ENCODE measurements around the gene AHCYL1. TPM values are rescaled to one million over a fixed set of nuclear protein-coding genes. Genes with fewer than 3 reads are reported as not detected.

Gene AHCYL1
- 19.4 and 26.5 TPM in 2 replicates for total RNA-seq (2013; cell fraction: nucleolus; rRNA removed)
- total RNA-seq (2014; rRNA removed) (28.0 and 31.7 TPM in 2 replicates), total RNA-seq (2014; rRNA removed; fragmentation: Illumina TruSeq; extraction: Trizol) (30.0 and 30.9 TPM in 2 replicates), total RNA-seq (2021) (59.9 and 64.8 TPM in 2 replicates), polyA plus RNA-seq (2011; rRNA removed) (73.5 and 73.6 TPM in 2 replicates), polyA plus RNA-seq (2014; fragmentation: Illumina TruSeq; extraction: Trizol) (60.7 and 67.6 TPM in 2 replicates), polyA plus RNA-seq (2014; fragmentation: Nextera tagmentation; extraction: Ambion mirVana) (10 to 100 TPM; 24.7 to 26.1 TPM), polyA plus RNA-seq (2014; rRNA removed) (39.2 and 43.9 TPM in 2 replicates), polyA plus RNA-seq (2016; fragmentation: Nextera tagmentation; extraction: Ambion mirVana) (10 to 100 TPM; 49.7 to 54.2 TPM), polyA minus RNA-seq (2011; rRNA and poly(A)+ RNA removed) (49.6 and 59.3 TPM in 2 replicates), Bru-seq, nascent RNA (percentile 81 among the genes with signal in this experiment), BruChase-seq, experiment 1, labeled RNA remaining after a 6-hour chase (percentile 80 among the genes with signal in this experiment), BruChase-seq, experiment 2, labeled RNA remaining after a 2-hour chase (percentile 78 among the genes with signal in this experiment)
- 28.1 TPM for polyA plus RNA-seq (2011; ENCODE audit: low read depth)
- 45.5 and 59.4 TPM in 2 replicates for polyA plus RNA-seq (2011; cell fraction: cytosol; rRNA removed)
- polyA plus RNA-seq (2011; cell fraction: nucleus; rRNA removed) = 58.0 and 62.1 TPM in 2 replicates
- 34.9 and 46.3 TPM in 2 replicates for polyA plus RNA-seq (2012)
- 17.9 and 21.8 TPM in 2 replicates for polyA minus RNA-seq (2011; cell fraction: cytosol; rRNA and poly(A)+ RNA removed)
- 13.7 and 24.5 TPM in 2 replicates for polyA minus RNA-seq (2011; cell fraction: nucleus; rRNA and poly(A)+ RNA removed)
- long read RNA-seq, experiment 1, full-length matches to known transcripts = 2 of 8 reads
- long read RNA-seq, experiment 1, partial matches to known transcripts = 3 of 8 reads
- long read RNA-seq, experiment 1, other reads (novel, unspliced or antisense) = 3 of 8 reads
- long read RNA-seq, experiment 2, full-length matches to known transcripts = 23 of 61 reads
- long read RNA-seq, experiment 2, partial matches to known transcripts = 23 of 61 reads
- long read RNA-seq, experiment 2, other reads (novel, unspliced or antisense) = 15 of 61 reads

DNA sequence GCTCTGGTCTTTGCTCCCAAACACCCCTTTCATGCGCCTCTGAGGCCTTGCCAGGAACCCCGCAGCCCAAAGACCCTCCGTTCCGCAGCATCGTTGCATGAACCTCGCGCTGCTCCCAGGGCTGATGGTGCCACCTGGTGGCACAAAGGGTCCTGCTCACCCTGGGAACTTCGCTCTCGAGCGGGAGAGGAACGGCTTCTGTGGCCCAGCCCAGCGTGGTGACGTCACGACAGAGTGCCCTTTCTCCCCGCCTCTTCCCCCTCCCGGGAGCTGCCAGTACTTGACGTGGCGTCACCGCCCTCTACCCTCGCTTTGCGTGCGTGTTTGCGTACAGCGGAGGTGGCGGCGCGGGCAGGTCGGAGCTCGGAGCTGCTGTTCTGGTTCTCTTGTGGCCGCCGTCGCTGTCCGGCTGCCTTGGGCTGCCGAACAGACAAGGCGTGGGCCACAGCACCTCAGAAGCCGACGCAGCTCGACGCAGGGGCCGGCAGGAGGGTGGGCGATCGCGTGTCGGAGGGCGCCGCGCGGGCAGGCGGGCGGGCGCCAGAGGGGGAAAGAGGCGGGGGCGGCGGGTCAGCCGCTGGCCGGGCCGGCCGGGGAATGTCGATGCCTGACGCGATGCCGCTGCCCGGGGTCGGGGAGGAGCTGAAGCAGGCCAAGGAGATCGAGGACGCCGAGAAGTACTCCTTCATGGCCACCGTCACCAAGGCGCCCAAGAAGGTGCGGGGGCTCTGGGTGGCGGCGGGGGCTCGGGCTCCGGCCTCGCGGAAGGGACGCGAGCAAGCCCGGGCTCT lies at the start of gene AHCYL1:
Gene AHCYL1, plus strand, starts transcription at position 310 of the 791 bp plus-strand sequence. Its CDS starts 288 bp downstream, at position 598.
- WGBS (ENCODE audit: insufficient coverage, insufficient replicate concordance, low lambda C conversion rate, missing lambda C conversion rate) = under 1% methylated on average over 53 of the region's 79 CpGs
- Histone ChIP-seq H3K79me2 (ENCODE audit: control insufficient read depth, insufficient read depth, low read length) (peaks cover 35% of the 10 kb centered on the region), H4K20me1 (ENCODE audit: control insufficient read depth, insufficient read depth) (no peaks in the 10 kb centered on the region; the same call in 1 of the 2 replicates), H3K9me3 (replicated peaks; ENCODE audit: control insufficient read depth, insufficient read depth, low read length) (no peaks in the 10 kb centered on the region), H3K4me2 (ENCODE audit: control insufficient read depth, insufficient read depth) (peak within 1 kb of the TSS; percentile 96), H2AFZ (ENCODE audit: control insufficient read depth, low read depth, low read length) (peak within 1 kb of the TSS; percentile 85), H3K4me1 (ENCODE audit: control insufficient read depth, insufficient read depth, low read length) (peaks cover 7% of the 10 kb centered on the region), H3K36me3 (ENCODE audit: control insufficient read depth in 2 of 2, insufficient read depth in 2 of 2, low read length in 1 of 2) (peaks cover 0 to 2% of the 10 kb centered on the region in 2 experiments; a peak in 1 of 4 replicates), H3K27me3 (replicated peaks in 1 of 2; ENCODE audit: control insufficient read depth in 2 of 2, insufficient read depth in 2 of 2, low read length in 1 of 2) (no peaks in the 10 kb centered on the region), H3K27ac (ENCODE audit: control insufficient read depth, insufficient read depth) (peak within 1 kb of the TSS; percentile 76), H3K9ac (ENCODE audit: control insufficient read depth, insufficient read depth, low read length) (peak within 1 kb of the TSS; percentile 93), H3K4me3 (peak within 1 kb of the TSS; percentile 79)
- DNase-seq (ENCODE audit: low read depth, low spot score) = peak; percentile 94
- CTCF ChIA-PET = interaction anchor here (0.6 to 16.8 kb wide), 99 partner anchors 9 to 885 kb away, joined by 3 to 759 read pairs (median 4); partner anchors contain the start of genes AMPD2, ATXN7L2, GNAI3 and GNAT2
- in situ Hi-C loops (cut with MboI) = loop anchor here (5.0 kb wide), 3 partner anchors 207 to 437 kb away; partner anchors contain the start of gene GNAI3
- ATAC-seq = peak; percentile 95
- POLR2A ChIA-PET = interaction anchor here (1.0 to 4.7 kb wide), 9 partner anchors 27 to 438 kb away, joined by 3 to 28 read pairs (median 7); partner anchors contain the start of genes GNAI3 and STRIP1
- intact Hi-C loops (cut with micrococcal nuclease; ENCODE audit: unreplicated experiment) = loop anchor here (1.0 to 5.0 kb wide), 6 partner anchors 27 to 436 kb away; partner anchors contain the start of genes CSF1, GNAI3 and GSTM4
- SMC1A ChIA-PET (ENCODE audit: uncharacterized antibody, unreplicated experiment) = interaction anchor here (0.7 to 13.9 kb wide), 40 partner anchors 9 to 452 kb away, joined by 3 to 431 read pairs (median 6); partner anchors contain the start of genes GNAI3 and STRIP1
- BruUV-seq (replicated peaks) = no TSS peak
- peak; percentile 97 for FAIRE-seq
- RAD21 ChIA-PET (ENCODE audit: unreplicated experiment) = interaction anchor here (0.6 to 15.4 kb wide), 59 partner anchors 8 to 501 kb away, joined by 3 to 390 read pairs (median 5); partner anchors contain the start of genes ATXN7L2, CSF1, GNAI3 and GSTM1
- TF ChIP-seq, protein P1, sequence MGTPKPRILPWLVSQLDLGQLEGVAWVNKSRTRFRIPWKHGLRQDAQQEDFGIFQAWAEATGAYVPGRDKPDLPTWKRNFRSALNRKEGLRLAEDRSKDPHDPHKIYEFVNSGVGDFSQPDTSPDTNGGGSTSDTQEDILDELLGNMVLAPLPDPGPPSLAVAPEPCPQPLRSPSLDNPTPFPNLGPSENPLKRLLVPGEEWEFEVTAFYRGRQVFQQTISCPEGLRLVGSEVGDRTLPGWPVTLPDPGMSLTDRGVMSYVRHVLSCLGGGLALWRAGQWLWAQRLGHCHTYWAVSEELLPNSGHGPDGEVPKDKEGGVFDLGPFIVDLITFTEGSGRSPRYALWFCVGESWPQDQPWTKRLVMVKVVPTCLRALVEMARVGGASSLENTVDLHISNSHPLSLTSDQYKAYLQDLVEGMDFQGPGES (IDR thresholded peaks at IDR 0.05) = peak; percentile 43; the same call in 1 of the 2 replicates
- no peak for TF ChIP-seq NFYA (IDR thresholded peaks at IDR 0.05; ENCODE audit: borderline replicate concordance, low read depth, low read length)
- no peak for TF ChIP-seq TCF3 (IDR thresholded peaks at IDR 0.05; ENCODE audit: borderline replicate concordance, insufficient read depth, low read depth, low read length)
- TF ChIP-seq, protein P2, sequence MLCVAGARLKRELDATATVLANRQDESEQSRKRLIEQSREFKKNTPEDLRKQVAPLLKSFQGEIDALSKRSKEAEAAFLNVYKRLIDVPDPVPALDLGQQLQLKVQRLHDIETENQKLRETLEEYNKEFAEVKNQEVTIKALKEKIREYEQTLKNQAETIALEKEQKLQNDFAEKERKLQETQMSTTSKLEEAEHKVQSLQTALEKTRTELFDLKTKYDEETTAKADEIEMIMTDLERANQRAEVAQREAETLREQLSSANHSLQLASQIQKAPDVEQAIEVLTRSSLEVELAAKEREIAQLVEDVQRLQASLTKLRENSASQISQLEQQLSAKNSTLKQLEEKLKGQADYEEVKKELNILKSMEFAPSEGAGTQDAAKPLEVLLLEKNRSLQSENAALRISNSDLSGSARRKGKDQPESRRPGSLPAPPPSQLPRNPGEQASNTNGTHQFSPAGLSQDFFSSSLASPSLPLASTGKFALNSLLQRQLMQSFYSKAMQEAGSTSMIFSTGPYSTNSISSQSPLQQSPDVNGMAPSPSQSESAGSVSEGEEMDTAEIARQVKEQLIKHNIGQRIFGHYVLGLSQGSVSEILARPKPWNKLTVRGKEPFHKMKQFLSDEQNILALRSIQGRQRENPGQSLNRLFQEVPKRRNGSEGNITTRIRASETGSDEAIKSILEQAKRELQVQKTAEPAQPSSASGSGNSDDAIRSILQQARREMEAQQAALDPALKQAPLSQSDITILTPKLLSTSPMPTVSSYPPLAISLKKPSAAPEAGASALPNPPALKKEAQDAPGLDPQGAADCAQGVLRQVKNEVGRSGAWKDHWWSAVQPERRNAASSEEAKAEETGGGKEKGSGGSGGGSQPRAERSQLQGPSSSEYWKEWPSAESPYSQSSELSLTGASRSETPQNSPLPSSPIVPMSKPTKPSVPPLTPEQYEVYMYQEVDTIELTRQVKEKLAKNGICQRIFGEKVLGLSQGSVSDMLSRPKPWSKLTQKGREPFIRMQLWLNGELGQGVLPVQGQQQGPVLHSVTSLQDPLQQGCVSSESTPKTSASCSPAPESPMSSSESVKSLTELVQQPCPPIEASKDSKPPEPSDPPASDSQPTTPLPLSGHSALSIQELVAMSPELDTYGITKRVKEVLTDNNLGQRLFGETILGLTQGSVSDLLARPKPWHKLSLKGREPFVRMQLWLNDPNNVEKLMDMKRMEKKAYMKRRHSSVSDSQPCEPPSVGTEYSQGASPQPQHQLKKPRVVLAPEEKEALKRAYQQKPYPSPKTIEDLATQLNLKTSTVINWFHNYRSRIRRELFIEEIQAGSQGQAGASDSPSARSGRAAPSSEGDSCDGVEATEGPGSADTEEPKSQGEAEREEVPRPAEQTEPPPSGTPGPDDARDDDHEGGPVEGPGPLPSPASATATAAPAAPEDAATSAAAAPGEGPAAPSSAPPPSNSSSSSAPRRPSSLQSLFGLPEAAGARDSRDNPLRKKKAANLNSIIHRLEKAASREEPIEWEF (IDR thresholded peaks at IDR 0.05; ENCODE audit: insufficient replicate concordance, low read depth, low read length) = no peak
- TF ChIP-seq, protein P3, sequence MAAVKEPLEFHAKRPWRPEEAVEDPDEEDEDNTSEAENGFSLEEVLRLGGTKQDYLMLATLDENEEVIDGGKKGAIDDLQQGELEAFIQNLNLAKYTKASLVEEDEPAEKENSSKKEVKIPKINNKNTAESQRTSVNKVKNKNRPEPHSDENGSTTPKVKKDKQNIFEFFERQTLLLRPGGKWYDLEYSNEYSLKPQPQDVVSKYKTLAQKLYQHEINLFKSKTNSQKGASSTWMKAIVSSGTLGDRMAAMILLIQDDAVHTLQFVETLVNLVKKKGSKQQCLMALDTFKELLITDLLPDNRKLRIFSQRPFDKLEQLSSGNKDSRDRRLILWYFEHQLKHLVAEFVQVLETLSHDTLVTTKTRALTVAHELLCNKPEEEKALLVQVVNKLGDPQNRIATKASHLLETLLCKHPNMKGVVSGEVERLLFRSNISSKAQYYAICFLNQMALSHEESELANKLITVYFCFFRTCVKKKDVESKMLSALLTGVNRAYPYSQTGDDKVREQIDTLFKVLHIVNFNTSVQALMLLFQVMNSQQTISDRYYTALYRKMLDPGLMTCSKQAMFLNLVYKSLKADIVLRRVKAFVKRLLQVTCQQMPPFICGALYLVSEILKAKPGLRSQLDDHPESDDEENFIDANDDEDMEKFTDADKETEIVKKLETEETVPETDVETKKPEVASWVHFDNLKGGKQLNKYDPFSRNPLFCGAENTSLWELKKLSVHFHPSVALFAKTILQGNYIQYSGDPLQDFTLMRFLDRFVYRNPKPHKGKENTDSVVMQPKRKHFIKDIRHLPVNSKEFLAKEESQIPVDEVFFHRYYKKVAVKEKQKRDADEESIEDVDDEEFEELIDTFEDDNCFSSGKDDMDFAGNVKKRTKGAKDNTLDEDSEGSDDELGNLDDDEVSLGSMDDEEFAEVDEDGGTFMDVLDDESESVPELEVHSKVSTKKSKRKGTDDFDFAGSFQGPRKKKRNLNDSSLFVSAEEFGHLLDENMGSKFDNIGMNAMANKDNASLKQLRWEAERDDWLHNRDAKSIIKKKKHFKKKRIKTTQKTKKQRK (IDR thresholded peaks at IDR 0.05; ENCODE audit: low read depth, low read length) = no peak
- TF ChIP-seq ZSCAN29 (IDR thresholded peaks at IDR 0.05) = no peak

All from GM12878 (cell line).